Germinal center (tissue), 1 donor: ENCODE results near the gene MDM1.

ENCODE experiments used
- DNase-seq: peaks from one replicate; pipeline ENCODE4 v3.0.0; 2012; ENCODE audit warnings: mixed read lengths, low spot score

MDM1 gene, protein sequence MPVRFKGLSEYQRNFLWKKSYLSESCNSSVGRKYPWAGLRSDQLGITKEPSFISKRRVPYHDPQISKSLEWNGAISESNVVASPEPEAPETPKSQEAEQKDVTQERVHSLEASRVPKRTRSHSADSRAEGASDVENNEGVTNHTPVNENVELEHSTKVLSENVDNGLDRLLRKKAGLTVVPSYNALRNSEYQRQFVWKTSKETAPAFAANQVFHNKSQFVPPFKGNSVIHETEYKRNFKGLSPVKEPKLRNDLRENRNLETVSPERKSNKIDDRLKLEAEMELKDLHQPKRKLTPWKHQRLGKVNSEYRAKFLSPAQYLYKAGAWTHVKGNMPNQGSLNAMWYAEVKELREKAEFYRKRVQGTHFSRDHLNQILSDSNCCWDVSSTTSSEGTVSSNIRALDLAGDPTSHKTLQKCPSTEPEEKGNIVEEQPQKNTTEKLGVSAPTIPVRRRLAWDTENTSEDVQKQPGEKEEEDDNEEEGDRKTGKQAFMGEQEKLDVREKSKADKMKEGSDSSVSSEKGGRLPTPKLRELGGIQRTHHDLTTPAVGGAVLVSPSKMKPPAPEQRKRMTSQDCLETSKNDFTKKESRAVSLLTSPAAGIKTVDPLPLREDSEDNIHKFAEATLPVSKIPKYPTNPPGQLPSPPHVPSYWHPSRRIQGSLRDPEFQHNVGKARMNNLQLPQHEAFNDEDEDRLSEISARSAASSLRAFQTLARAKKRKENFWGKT

DNA sequence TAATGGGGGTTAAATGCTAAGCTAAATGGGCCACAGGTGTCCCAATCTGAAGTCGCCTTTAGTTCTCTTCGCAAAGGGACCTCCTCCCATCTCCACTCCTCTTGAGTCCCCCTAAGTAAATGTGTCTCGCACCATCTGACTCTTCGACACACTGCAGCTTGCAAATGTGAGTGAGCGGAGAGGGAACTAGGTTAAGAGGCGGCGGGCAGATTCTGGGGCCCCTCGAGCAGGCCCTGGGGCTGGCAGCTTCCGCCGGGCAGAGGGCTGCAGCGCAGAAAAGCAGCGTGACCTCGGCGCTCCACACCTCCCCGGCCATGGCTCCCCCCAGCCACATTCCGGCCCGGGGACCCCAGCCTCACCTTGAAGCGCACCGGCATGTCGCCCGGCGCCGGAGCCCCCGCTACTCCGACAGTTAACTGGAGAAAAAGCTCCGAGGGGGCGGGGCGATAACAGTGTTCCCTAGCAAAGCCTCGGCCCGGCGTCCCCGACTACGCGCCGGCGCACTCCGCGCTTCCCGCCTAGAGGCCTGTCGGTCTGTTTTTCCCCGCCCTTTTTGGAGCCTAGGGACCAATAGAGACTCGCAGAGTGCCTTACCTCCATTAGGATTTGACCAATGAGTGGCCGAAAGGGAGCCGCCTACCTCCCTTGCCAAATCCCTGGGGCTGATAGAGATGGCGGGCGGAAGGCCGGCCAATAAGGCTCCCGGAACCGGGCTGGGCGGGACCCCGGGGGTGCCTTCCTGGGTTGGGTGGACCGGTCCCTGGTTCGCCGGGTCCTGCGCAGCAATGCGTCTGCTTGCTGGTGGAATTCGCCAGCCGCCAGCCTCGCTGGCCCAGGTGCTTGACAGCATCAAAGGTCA is at the start of gene MDM1:
TSS of gene MDM1 (minus strand) at position 494 of the 859 bp plus-strand sequence. CDS start at position 377, 117 bp downstream.
- DNase-seq = peak; percentile 97

DNA sequence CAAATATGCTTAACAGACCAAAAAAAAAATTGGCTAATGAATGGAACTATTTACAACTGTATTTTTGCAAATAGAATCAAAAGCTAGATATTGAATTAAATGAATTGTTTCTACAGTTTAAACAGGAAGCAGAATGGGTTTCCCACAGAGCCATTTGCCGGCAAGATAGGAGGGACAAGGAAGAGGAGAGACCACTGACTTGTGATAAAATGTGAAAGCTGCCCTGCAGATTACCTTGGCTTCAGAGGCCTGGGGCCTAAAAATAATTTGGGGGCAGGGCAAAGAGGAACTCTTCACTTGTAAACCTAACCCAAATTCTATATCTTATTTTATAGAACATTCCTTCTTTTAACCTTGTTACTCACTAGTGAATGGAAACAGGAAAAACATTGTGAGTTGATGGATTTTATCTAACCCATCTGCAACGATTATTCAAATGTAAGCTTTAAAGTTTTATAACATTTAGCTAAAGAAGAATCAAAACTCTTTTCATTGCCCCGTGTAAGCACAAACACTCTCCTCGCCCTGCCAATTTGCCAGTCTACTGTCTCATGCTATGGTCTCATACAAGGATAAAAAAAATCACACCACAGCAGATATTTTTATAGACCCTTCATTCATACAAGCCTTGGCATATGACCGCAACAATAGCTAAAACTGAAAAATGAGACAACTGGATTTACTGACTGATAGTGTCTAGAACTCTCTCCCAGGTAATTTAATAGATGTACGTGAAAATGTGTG is 49.5 kb upstream of the MDM1 start:
- DNase-seq = no peak

DNA sequence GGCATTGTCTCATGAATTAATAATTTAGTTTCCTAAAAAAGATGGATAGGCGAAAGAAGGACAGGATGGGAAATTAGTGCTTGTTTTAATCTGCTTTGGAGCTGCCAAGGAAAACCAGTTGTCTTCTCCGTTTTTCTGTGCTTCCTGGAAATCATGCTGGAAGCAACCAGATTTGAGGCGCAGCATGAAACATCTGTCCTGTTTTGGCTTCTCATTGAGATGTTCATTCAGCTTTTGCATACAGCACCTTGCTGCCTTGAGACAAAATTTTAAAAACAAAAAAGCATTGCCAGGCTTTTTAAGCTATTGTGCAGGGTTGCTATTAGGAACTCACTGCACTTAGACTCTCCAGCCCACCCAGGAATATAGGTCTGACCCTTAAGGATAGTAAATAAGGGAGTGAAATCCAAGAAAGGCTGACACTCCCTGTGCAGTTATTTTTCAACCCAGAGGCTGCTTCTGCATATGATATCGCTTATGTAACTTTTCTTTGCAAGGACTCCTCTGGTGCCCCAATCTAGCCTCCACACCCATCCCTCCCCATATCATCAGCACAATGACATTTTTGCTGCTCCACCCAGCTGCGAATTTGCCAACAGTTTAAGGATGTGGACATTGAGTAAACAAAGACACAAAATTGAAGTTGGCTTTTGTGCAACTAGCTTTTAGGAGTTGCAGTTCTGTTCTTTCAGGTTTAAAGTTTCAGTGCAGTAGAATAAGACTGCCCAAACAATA is 46.9 kb upstream of the MDM1 start:
- DNase-seq = no peak

DNA sequence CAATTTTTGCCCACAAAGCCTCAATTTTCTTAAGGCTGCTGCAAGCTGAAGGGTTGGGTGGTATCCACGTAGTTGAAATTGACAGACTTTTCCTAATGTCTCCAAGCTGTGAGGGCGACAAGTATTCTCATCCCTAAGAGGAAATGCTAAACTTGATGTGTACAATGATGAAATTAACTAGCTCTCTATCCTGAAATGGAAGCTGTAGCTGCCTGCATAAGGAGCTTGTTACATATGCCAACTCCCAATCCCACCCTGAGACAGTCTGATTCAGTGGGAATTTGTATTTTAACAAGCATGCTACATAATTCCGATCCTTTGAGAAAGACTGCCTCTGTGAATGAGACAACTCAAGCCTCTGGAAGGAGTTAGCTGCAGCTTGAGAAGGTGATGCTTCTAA is 45.7 kb upstream of the MDM1 start:
- DNase-seq = no peak

DNA sequence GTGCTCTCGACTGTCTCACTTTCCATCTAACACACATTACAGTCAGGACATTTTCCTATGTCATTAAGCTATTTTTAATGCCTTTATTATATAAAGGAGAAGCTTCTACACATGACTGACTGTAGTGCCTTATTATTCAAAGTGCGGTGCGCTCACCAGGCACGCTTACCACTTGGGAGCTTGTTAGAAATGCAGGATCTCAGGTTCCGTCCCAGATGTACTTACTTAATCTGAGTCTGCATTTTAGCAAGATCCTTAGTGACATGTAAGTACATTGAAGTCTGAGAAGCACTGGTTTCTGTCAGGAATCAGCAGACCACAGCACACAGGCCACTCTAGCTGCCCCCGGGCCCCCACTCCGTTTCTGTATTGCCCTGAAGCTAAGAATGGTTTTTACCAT is 44.7 kb upstream of the MDM1 start:
- no peak for DNase-seq

DNA sequence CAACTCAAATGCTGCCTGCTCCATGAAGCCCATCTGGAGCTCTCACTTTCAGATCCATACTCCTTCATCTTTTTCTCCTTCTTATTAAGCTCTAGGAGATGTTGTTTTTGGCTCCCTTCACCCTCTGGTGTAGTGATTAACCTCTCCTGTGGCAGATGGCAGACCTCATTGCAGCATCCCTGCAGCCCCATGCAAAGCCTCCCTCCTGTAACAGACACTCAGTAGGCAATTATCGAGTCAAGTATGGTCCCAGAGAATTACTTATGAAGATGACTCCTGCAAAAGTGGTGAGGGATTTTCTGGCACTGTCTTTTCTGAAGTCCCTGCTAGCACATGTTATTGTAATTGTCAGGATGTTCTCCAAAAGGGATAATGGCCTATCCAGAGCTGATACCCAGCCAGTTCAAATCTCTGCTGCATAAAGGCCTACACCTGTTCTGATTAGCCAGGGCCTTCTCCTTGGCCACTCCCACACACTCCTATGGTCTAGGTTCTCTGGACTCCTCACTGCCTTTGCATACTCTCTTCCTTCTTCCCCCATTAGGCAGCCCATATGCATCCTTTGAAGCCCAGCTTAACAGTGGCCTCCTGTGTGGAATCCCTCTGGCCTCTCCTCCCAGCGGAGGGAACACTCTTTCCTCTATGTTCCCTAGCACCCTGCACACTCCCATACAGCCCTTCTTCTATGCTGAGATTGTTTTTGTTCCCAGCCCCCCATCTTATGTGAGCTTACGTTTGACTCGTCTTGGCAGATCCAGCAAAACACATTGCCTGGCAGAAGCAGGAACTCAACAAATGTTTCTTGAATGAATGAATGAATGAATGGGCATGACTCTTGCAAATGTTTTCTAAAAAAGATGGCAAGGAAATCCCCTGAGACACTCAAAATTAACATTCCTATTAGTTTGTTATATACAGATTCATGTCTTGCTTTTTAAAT is 43.9 kb upstream of the MDM1 start:
- no peak for DNase-seq

DNA sequence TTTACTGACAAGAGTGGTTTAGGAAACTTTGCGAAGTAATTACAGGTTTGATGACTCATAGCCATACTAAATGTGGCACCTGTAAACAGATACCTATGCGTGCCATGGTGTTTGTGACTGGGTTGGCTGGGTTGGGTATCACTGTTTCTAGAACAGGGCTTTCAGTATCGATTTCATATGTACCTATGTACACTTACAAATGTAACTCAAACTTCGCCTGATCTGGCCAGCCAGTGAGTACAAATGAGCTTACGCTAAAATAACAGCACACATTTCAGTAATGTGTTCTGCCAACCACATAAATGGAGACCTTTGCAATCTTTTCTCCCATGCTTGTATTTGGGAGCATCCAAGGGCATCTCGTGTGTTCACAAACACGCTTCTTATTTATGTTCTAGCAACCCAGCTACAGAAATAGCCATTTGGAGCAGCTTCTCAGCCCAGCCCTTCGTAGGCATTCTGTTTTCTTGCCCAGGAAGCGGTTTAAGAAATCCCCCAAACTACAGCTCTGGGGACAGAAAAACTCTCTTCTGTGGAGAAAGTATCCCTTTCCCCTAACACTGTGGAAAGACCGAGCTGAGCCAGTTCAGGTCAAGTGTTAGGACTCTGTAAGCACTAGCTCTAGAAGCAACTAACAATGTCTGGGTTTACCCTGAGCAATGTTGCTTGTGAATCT is 42.3 kb upstream of the MDM1 start:
- DNase-seq = peak; percentile 42

DNA sequence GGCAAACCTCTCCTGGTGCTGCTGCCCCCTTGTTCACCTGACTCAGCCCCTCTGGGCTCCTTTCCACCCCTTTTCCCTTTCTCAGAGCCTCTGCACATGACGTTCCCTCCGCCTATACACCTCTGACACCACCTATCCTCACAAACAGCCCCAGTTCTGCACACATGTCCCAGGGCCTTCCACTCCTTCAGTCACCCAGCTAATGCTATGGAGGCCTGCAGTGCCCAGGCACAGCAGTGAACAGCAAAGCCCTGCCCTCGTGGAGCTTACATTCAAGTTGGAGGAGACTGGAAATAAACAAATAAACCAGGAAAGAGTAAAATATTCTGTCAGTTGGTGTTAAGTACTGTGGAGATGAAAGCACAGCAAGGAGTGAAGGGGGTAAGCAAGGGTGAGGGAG is 38.5 kb upstream of the MDM1 start:
- no peak for DNase-seq

DNA sequence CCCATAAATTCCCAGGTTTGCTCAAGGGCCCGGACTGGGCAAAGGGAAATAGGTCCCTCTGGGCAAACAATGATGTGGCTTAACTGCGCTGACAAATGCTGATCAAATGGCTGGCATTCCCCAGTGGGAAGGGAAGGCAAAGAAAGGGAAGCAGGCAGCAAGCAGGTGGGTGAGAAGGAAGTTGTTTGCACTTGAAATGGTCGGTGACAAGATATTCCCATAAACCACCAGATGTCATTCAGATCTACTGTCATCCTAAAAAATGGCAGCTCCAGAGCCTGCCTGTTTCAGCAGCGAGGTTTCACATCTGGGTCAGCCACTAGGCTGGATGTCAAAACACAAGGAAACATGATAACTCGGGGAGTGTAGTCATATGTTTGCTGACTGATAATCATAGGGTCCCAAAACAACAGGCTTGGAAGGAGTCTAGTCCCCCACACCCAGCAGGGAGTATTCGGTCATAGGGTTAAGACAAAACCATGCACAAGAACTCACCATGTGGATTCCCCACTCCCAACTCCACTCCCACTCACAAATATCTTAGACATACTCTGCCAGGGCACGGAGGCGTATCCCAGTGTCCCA is 37.9 kb upstream of the MDM1 start:
- no peak for DNase-seq

DNA sequence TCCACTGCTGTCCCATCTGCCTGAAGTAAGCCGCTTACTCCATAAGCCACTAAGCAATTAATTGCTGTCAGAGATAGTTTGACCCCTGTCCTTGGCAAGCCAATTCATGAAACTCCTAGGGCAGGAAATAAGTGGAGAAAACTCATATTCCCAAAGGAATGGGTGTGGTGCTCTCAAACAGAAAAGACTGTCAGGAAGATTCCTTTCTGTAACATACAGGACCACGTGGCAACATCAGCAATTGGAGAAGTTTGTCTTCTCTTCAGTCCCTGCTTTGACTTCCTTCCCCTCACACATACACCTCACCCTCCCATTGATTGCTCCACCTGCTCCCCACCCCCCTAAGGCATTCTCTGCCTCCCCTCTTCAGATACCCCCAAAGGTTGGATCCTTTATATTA is 36.2 kb upstream of the MDM1 start:
- DNase-seq = no peak

DNA sequence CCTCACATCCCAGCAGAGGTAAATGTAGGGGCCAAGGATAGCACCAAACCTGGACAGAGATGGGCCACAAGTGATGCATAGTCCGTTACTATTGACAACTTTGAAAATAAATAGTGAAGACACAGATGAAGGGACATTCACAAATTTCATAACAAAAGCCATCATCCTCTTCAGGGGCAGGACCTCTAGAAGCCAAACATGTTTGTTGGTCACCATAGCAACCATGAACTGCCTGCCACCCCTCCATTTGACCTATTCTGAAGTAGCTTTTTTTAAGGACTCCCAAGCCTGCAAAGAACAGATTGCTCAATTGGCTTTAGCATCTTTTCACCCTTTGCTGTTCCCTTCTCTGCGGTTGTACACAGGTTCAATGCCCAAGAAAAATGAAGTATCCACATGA is 35.7 kb upstream of the MDM1 start:
- no peak for DNase-seq

DNA sequence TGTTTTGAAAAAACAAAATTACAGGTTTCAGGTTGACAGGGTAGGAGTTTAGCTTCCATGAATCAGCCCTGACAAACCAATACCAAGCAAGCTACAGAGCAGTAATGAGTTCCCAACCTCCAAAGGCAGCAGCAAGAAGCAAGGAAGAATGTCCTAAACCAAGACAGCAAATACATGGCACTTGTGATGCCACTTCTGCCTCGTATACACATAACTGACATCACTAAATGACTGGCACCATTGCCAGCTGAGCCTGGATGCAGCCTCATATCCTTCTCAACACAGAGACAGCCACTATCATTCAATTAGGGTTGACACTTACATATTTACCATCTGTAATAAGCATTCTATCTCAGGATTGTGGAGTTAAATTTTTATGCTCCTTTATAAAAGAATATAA is 35.0 kb upstream of the MDM1 start:
- no peak for DNase-seq

DNA sequence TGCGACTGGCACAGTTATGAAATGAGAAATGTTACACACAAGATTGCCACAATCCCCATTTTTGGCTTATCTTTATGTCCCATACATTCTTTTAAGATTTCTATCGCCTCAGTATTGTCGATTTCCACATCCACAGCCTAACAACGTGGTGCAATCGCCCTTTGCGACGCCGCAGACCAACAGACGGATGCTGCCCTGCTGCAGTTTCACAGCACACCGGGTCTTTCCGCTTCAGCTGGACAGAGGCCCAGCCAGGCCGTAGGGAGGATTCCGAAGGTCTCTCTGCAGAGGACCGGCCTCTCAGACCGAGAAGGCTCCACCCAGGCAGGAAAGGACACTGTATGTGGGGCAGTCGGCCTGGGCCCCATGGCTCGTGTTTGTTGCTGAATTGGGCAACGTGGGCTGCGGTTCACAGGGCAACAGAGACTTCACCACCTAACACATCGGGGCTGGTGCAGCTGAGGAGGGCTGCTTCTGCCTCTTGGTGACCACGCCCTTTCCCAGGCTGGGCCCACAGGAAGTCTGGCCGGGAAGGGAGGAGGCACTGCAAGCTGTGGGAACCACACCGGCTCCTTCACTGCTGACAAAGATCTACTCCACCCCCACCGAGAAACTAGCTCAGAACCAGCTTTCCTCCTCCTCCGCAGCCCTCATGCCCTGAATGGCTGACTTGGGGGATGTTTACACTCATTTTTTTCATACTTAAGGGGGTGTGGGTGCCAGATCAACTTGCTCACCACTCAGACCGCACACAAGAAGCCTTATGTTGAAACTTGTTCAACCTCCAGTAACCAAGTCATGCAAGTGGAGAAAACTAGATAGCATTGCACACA is 32.9 kb upstream of the MDM1 start:
- peak; percentile 55 for DNase-seq

DNA sequence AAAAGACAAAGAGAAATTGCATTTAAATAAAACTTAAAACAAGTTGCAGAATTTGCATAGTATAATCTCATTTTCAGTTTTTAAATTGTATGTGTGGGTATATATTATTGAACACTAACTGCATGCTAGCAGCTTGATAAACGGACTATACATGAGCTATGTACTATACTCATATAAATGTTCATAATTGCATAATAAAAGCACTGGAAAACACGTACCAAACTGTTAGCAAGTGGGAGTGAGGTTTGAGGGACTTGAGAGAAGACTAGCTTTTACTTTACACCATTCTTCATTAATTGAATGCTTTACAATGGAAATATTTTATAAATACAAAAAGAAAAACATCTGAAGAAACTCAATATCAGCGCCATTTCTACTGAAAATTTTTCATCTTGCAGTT is 32.2 kb upstream of the MDM1 start:
- DNase-seq = no peak

DNA sequence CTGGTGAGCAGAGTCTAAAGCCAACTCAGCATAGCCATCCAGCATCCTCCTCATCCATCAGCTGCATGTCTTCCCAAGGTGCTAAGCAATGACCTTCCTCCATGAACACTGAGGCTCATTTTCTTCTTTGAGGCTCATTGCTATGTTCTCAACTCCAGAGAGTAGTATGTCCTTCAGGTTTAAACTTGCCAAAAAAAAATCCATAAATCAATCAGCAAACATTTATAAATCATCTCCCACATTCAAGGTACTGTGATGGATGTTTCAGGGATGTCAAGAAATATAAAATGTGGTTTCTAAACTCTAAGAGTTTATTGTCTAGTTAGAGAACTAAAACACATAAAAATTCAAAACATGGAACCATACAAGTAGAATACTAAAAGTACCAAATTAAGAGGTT is 29.8 kb upstream of the MDM1 start:
- DNase-seq = no peak

DNA sequence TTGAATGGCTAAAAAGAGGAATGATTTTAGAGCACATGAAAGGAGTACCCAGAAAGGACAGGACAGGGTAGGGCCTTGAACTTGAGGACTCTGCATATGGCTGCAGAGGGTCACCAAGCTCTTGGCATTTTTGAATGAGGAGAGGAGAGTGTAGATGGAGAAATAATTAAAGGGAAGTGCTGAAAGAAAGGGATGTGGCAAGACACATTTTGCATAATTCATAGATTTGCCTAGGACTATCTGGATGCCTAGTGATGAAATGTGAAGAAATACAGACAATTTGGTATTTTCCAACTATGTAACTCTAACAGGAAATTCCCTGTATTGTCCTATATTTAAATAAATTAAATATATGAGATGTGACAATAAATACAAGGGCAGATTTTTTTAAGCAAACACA is 27.5 kb upstream of the MDM1 start:
- peak; percentile 17 for DNase-seq

DNA sequence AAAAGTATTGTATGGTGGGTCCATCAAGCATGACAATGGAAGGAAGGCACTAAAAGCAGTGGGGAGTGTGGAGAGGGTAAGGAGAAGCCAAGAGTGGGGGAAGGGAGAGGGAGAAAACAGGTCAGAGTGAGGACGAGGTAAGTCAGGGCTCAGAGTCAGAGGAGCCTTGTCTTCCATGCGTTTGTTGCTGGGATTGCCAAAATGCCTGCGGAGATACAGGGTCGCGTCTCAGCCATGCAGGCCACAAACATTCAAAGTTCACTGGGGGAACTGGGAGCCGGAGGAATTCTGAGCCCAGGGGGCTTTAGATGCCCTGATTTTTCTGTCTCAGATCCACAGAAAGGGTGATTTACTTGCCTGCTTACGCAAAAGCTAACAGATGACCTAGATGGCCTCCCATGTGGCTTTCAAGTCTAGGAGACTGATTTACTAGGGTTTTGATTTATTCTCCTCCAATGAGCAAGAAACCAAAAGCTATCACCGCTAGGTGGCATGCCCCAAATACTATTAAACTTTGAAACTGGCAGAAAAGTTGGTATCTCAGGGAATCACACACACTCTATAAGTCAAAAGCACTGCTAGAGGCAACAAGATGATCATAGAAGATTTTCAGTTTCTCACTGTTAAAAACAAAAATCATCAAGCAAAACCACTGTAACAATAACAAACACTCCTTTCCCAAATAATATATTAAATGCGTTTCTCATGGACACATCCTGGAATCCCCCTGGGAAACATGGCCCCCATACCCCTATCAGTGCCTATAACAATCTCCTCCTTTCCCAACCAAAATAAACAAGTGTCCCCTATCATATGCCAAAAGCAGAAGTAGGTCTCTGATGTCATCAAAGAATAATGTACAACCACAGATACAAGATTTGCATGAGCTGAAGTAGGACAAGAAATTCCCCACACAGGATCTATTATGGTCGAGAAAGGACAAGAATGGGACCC is 26.6 kb upstream of the MDM1 start:
- DNase-seq = peak; percentile 59
